GM12878 (cell line): ENCODE data around the gene OVOL3.
"Not testable (repeated sequence)": the region's sequence is repeated elsewhere in the genome, so short reads cannot be mapped to it uniquely, and the experiment has no call there.

Source experiments
- ATF3 ChIP-seq: IDR thresholded peaks from 2 replicates; pipeline ENCODE4 v1.6.1; 2011; ENCODE audit warnings: low read depth, mild to moderate bottlenecking, low read length, moderate library complexity, borderline replicate concordance; ENCODE audit errors: extremely low read depth
- CTCF ChIP-seq, 3 experiments: IDR thresholded peaks in 2 of 3; conservative IDR thresholded peaks in 1 of 3; 2 replicates each; pipeline ENCODE4 v1.5.1; 2011; ENCODE audit warnings: low read depth in 3 of 3, low read length in 3 of 3, mild to moderate bottlenecking in 3 of 3, control low read depth in 2 of 3, moderate library complexity in 2 of 3, inconsistent platforms in 1 of 3, mixed read lengths in 1 of 3; ENCODE audit not compliant: control insufficient read depth in 2 of 3, insufficient read depth in 1 of 3; ENCODE audit errors: extremely low read depth in 1 of 3
- KLF5 ChIP-seq: fragments of 450-650 bp; IDR thresholded peaks from 2 replicates; pipeline ENCODE4 v1.6.1; 2014; ENCODE audit warnings: mild to moderate bottlenecking; ENCODE audit not compliant: partially characterized antibody
- TF ChIP-seq, protein P1 (sequence below): fragments of 450-650 bp; IDR thresholded peaks from 2 replicates; pipeline ENCODE4 v1.6.1; 2018; ENCODE audit warnings: mild to moderate bottlenecking, low read depth, moderate library complexity; ENCODE audit not compliant: partially characterized antibody

DNA sequence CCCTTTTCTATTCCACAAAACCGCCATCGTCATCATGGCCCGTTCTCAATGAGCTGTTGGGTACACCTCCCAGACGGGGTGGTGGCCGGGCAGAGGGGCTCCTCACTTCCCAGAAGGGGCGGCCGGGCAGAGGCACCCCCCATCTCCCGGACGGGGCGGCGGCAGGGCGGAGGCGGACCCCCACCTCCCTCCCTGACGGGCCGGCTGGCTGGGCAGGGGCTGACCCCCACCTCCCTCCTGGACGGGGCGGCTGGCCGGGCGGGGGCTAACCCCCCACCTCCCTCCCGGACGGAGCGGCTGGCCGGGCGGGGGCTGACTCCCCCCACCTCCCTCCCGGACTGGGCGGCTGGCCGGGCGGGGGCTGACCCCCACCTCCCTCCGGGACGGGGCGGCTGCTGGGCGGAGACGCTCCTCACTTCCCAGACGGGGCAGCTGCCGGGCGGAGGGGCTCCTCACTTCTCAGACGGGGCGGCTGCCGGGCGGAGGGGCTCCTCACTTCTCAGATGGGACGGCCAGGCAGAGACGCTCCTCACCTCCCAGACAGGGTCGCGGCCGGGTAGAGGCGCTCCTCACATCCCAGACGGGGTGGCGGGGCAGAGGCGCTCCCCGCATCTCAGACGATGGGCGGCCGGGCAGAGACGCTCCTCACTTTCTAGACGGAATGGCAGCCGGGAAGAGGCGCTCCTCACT lies 42.0 kb upstream of the OVOL3 start:
- TF ChIP-seq, protein P1, sequence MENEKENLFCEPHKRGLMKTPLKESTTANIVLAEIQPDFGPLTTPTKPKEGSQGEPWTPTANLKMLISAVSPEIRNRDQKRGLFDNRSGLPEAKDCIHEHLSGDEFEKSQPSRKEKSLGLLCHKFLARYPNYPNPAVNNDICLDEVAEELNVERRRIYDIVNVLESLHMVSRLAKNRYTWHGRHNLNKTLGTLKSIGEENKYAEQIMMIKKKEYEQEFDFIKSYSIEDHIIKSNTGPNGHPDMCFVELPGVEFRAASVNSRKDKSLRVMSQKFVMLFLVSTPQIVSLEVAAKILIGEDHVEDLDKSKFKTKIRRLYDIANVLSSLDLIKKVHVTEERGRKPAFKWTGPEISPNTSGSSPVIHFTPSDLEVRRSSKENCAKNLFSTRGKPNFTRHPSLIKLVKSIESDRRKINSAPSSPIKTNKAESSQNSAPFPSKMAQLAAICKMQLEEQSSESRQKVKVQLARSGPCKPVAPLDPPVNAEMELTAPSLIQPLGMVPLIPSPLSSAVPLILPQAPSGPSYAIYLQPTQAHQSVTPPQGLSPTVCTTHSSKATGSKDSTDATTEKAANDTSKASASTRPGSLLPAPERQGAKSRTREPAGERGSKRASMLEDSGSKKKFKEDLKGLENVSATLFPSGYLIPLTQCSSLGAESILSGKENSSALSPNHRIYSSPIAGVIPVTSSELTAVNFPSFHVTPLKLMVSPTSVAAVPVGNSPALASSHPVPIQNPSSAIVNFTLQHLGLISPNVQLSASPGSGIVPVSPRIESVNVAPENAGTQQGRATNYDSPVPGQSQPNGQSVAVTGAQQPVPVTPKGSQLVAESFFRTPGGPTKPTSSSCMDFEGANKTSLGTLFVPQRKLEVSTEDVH: not testable (repeated sequence)
- TF ChIP-seq ATF3; CTCF (IDR thresholded peaks at IDR 0.05 in 2 of 3, conservative IDR thresholded peaks at IDR 0.05 in 1 of 3; ENCODE audit: control insufficient read depth in 2 of 3, extremely low read depth in 1 of 3, insufficient read depth in 1 of 3, low read depth in 3 of 3, low read length in 3 of 3); KLF5: not testable (repeated sequence)
